LNCAP (cell line): ENCODE results near the gene GMIP.

Experiments used
- TF ChIP-seq, protein P1 (sequence below): fragments of 450-650 bp; IDR thresholded peaks from 2 replicates; pipeline ENCODE4 v1.5.1; 2017; ENCODE audit warnings: mild to moderate bottlenecking

The GMIP gene, protein sequence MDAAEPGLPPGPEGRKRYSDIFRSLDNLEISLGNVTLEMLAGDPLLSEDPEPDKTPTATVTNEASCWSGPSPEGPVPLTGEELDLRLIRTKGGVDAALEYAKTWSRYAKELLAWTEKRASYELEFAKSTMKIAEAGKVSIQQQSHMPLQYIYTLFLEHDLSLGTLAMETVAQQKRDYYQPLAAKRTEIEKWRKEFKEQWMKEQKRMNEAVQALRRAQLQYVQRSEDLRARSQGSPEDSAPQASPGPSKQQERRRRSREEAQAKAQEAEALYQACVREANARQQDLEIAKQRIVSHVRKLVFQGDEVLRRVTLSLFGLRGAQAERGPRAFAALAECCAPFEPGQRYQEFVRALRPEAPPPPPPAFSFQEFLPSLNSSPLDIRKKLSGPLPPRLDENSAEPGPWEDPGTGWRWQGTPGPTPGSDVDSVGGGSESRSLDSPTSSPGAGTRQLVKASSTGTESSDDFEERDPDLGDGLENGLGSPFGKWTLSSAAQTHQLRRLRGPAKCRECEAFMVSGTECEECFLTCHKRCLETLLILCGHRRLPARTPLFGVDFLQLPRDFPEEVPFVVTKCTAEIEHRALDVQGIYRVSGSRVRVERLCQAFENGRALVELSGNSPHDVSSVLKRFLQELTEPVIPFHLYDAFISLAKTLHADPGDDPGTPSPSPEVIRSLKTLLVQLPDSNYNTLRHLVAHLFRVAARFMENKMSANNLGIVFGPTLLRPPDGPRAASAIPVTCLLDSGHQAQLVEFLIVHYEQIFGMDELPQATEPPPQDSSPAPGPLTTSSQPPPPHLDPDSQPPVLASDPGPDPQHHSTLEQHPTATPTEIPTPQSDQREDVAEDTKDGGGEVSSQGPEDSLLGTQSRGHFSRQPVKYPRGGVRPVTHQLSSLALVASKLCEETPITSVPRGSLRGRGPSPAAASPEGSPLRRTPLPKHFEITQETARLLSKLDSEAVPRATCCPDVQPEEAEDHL

DNA sequence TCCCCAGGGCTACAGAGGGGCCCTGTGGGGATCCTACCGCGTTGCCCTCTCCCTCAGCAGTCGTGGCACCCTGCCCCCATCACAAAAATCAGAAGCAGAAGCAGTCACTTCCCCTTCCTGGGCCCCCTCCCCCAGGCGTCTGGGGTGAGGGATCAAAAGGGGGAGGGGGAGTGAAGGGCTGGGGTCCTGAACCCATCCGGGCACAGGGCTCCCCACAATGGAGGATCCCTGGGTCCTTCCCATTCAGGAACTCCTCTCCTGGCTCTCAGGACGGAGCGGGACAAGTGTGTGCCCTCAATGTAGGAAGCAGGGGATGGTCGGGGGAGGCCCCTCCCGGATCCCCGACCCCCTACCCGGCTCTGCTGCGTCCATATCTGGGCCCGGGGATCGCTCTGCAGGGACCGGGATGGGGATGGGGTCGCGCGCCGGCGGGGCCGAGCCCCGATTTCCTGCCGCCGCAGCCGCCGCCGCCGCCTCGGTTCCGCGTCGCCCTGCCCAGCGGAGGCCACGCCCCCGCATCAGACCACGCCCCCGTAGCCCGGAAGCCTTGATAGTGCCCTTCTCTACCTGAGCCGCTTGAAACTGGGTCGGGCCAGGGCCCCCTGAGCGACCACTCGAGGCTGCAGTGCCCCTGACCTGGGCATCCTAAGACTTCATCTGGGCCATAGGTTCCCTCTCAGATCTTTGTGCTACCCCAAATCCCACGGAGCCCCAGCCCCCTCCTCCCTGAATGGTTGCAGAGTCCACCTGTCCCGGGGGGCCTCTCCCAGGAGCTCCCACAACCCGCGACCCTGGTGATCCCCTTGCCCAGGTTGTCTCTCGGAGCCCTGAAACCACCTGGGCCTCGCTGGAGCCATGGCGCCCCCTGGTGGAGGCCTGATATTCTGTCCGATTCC lies at the start of gene GMIP:
GMIP (minus strand) TSS at position 500 of the 896 bp plus-strand sequence; CDS start at position 372, 128 bp downstream.
- TF ChIP-seq, protein P1, sequence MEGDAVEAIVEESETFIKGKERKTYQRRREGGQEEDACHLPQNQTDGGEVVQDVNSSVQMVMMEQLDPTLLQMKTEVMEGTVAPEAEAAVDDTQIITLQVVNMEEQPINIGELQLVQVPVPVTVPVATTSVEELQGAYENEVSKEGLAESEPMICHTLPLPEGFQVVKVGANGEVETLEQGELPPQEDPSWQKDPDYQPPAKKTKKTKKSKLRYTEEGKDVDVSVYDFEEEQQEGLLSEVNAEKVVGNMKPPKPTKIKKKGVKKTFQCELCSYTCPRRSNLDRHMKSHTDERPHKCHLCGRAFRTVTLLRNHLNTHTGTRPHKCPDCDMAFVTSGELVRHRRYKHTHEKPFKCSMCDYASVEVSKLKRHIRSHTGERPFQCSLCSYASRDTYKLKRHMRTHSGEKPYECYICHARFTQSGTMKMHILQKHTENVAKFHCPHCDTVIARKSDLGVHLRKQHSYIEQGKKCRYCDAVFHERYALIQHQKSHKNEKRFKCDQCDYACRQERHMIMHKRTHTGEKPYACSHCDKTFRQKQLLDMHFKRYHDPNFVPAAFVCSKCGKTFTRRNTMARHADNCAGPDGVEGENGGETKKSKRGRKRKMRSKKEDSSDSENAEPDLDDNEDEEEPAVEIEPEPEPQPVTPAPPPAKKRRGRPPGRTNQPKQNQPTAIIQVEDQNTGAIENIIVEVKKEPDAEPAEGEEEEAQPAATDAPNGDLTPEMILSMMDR: peak; percentile 83

- TF ChIP-seq, protein P1: no peak
These were observed 48.2 kb upstream of the GMIP start for GRCh38 chr19:19691683-19692082.

DNA sequence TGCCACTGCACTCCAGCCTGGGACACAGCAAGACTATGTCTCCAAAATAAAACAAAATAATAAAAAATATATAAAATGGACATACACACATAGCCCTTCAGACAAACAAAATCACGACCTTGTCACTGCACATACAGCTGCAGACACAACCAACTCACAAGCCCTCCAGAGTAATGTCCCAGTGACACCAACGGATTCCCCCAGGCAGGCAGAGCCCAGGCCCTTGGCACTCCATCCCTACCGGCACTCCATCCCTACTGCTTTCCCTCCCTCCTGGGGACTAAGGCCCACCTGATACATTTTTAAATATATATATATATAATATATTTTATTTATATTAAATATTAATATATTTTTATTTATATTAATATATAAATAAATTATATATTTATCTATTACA lies 43.6 kb upstream of the GMIP start:
- TF ChIP-seq, protein P1: no peak

DNA sequence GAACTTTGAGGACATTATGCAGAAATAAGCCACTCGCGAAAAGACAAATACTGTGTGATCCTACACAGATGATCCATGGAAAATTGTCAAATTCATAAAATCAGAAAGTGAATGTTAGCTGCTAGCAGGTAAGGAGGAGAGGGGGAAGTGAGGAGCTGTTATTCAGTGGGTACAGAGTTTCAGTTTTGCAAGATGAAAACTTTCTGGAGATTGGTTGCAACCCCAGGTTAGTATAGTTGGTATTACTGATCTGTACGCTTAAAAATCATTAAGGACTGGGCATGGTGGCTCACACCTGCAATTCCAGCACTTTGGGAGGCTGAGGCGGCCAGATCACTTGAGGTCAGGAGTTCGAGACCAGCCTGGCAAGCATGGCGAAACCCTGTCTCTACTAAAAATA lies 43.1 kb upstream of the GMIP start:
- TF ChIP-seq, protein P1: no peak

DNA sequence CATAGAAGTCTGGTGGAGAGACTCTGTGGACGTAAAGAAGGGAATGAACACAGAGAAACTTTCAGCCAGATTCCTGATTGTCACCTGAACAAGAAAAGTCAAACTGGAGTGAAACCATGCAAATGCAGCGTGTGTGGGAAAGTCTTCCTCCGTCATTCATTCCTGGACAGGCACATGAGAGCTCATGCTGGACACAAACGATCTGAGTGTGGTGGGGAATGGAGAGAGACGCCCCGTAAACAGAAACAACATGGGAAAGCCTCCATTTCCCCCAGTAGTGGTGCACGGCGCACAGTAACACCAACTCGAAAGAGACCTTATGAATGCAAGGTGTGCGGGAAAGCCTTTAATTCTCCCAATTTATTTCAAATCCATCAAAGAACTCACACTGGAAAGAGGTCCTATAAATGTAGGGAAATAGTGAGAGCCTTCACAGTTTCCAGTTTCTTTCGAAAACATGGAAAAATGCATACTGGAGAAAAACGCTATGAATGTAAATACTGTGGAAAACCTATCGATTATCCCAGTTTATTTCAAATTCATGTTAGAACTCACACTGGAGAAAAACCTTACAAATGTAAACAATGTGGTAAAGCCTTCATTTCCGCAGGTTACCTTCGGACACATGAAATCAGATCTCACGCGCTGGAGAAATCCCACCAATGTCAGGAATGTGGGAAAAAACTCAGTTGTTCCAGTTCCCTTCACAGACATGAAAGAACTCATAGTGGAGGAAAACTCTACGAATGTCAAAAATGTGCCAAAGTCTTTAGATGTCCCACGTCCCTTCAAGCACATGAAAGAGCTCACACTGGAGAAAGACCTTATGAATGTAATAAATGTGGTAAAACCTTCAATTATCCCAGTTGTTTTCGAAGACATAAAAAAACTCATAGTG lies 36.0 kb upstream of the GMIP start:
- TF ChIP-seq, protein P1: no peak

DNA sequence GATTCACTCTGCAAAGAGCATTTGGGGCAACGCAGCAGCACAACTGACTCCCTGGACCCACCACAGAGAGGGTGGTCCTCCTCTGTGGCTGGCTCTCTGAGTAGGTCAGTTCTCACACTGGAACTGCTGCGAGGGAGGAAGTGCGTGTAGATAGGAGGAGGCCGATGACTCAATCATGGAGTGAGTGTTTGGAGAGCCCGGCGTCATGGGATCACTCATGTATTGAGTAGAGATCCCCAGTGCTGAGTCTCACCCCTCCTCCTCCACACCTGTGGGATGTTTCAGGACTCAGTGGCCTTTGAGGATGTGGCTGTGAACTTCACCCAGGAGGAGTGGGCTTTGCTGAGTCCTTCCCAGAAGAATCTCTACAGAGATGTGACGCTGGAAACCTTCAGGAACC lies 34.1 kb upstream of the GMIP start:
- TF ChIP-seq, protein P1: no peak
